Dermis microvascular lymphatic vessel endothelial cell (primary cell): ENCODE results near the gene OSBPL2. TPM values are rescaled to one million over a fixed set of nuclear protein-coding genes. Genes with fewer than 3 reads are reported as not detected.

ENCODE experiments used
- DNase-seq, 2 donors: peaks; one replicate each; pipeline versions ENCODE4 v3.0.0 to v3.0.0-alpha.2; 2010; ENCODE audit warnings: low read depth in 2 of 2
- total RNA-seq: library from RNA; depleted of rRNA; stranded (reverse); fragments of >200 nt; gene quantifications from 2 replicates; pipeline ENCODE4 v1.2.1, GENCODE V29; 2014

Gene OSBPL2
- total RNA-seq, 1 donor from 2014 or later: 22.1 TPM

DNA sequence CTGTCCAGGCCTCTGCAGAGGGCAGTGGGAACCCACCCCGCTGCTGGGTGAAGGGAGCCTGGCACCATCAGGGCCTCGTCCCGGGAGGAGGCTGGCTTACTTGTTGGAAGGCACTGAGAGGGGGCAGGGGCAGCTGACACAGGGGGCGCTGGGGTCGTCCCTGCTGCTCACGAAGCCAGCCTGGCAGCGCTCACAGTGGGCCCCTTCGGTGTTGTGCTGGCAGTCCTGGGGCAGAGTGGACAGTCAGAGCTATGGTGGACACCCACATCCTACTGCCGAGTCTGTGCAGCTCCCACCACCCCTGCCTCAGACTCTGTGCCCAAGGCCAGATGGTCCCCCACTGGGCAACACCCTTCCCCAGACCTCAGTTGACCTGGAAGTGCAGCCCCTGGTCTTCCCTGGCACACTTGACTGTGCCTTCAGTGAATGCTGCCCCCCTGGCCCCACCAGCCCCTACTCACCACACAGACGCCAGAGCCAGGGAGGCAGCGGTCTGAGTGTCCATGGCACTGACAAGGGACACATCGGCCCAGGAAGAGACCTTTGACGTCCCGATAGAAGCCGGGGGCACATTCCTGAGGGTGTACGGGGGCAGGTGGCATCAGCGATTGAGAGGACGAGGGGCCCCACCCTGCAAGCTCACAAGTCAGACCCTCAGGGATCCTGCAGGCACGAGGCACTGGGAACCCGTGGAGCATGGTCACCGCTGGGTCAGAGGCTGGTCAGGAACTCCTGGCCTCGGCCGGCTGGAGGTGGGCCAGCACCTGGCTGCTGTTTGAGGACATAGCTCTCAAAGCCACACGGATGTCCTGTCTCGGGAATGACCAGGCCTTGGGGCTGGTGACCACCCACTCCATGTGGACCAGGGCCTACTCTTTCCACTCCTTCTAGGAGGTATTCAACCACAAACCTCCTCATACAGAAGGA, 85.9 kb downstream of the OSBPL2 start:
- DNase-seq: no peak

DNA sequence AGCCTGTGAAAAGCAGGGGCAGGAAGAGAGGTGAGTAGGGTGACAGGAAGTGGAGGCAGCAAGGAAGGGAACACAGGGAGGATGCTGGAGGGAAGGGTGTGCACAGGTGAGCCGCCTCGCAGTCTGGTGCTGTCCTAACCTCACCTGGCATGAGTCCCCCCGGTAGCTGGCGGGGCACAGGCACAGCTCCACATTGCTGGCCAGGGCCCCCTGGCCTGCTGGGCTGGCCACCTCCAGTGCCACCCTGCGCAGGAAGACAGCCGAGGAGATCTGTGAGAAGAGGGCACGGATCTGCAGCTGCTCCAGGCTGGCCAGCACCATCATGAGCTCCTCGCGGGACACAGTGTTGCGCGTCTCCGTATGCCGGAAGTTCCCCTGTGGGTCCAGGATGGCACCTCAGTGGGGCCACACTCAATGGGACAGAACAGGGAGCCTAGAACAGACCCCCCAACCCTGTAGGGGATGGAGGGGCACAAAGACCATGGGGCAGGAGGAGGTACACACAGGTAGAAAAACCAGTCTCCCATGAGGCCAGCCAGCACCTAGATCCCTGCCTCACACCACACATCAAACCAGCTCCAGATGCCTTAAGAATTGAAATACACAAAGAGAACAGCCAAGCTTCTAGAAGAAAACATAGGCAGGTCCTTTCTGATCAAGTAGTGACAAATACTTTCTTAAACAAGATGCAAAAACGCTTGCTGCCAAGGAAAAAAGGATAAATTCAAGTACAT, 87.0 kb downstream of the OSBPL2 start:
- DNase-seq: no peak

DNA sequence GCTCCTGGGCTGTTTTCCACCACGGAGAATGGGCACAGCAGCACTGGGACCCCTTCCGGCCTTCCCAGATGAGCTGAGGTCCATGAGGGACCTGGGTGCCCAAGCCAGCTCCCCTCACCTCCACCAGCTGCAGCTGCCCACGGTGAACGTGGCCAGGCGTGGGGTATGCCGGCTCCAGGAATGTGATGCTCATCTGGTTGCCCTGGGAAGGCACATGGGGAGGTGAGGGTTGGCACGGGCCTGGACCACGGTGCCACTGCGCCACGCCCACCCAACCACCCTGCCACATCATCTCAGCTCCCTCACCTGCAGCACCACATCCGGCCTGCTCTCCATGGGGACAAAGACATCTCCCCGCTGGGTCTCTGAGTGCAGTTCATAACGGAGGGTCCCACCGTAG, 88.2 kb downstream of the OSBPL2 start:
- DNase-seq: no peak

DNA sequence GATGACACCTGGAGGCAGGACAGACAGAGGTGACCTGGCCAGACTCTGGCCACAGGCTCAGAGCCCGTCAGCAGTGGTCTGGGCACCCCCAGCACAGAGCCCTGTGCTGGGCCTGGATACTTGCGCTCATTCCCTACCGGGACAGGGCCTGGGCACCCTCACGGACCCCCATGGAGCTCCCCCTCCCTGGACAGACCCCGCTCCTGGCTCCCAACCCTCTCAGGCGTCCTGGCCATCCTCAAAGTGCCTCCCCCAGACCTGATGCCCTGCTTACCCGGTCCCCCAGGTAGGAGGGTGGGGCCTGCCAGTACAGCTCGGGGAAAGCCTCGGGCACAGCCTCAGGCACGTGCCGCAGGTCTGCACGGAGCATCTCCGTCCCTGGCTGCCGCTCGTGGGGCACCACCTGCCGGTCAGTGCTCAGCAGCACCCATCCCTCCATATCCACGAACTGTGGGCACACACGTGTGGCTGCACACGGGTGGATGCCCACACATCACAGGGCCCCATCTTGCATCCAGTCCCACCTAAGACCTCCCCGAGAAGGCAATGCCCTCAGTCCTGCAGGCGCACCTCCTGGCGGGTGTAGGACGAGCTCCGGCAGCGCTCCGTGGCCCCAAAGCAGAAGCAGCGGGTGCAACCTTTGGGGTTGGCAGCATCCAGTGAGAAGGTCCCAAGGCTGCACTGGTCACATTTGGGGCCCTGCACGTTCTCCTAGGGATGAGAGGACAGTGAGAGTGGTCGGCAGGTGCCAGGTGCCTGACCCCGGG, 88.8 kb downstream of the OSBPL2 start:
- no peak for DNase-seq

DNA sequence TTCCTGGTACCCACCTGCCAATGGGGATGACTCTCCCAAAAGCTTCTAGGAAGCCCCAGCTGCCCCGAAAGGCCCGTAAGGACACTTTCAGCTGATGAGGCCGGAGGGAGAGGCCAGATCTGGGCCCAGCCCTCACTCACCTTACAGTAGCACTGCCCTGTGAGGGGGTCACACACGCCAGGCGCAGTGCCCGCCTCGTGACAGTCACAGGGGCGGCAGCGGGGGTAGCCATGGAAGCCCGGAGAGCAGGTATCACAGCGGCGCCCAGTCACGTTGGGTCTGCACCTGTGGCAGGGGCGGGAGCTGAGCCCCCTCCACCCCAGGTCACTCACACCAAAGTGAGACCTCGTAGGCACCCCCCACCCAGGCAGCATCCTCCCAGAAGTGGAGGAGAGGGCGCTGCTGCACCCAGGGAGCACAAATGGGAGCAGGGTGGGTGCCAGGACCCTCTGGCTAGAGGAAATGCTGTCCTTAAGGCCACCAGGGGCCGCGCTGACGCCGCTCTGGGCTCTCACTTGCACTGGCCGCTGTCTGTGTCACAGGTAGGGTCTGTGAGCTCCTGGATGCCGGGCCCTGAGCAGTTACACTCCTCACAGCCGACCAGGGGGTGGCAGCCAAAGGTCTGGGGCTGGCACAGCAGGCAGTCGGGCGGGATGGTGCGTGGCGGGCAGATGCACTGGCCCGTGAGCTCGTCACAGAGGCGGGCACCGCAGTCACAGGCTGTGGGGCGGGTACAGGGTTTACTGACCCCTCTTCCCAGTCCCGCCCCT, 89.6 kb downstream of the OSBPL2 start:
- DNase-seq: no peak

DNA sequence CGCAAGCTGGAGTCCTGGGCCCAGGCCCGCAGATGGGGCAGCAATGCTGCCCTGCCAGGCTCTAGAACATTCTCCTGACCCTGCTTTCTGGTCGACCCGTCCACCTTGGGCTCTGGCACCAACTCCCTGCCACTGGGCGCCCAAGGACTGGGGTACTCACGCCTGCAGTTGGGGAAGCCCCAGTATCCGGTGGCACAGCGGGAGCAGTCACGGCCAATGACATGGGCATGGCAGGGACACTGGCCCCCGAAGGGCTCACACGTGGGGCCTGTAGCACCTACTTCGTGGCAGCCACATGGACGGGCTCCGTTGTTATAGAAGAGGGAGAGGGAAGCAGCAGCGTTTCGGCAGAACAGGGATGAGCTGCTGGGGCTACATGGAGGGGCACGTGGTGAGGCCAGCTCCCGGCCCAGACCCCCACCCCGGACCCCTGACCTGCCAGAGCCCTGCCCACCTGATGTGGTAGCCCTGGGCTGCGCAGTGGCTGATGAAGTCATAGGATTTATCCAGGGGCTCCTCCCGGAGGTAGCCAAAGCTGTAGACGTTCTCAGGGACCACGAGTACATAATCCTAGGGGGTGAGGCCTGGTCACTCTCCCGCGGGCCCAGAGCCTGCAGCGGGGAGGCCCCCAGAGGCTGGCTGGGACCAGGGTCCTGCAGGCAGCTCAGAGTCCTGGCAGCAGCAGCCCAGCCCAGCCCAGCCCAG, 90.5 kb downstream of the OSBPL2 start:
- DNase-seq: no peak

DNA sequence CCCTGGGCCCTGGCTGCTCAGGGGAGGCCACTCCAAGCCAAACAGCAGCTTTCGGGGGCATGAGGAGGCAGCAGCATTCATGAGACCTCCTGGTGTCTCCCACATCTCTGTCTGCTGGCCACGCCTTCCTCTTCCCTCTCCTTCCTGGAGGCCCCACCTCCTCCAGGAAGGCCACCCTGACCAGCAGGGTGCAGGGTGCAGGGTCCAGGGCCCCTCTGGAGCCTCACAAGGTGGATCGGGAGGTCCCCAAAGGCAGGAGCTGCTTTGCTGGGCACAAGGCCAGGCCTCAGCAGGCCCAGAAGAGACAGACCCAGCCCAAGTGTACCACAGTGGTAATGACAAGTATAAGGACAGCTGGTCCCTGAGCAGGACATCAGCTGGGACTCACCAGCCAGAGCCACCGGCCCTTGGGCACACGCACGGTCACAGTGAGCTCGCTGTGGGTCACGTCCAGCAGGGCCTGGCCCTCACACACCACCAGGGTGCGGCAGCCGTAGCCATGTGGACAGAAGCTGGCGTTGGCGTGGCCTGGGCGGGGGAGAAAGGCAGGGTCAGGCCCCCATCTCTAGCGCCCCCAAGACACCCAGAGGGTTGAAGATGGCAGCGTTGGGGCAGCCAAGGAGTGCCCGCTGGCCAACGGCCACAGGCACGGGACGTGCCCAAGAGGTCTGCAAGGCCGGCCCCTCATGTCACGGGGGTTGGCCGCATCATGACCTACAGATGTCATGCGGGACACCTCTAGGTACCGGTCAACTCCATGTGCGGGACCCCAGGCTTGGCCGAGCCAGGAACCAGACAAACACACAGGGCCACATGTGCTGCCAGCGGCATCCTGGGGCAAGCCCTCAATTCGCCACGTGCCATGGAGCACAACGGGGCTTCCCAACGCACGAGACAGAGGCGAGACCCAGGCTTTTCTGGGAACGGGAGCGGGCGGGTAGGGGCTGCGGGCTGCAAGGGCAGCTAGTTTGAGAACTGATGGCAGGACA, 91.4 kb downstream of the OSBPL2 start:
- no peak for DNase-seq

DNA sequence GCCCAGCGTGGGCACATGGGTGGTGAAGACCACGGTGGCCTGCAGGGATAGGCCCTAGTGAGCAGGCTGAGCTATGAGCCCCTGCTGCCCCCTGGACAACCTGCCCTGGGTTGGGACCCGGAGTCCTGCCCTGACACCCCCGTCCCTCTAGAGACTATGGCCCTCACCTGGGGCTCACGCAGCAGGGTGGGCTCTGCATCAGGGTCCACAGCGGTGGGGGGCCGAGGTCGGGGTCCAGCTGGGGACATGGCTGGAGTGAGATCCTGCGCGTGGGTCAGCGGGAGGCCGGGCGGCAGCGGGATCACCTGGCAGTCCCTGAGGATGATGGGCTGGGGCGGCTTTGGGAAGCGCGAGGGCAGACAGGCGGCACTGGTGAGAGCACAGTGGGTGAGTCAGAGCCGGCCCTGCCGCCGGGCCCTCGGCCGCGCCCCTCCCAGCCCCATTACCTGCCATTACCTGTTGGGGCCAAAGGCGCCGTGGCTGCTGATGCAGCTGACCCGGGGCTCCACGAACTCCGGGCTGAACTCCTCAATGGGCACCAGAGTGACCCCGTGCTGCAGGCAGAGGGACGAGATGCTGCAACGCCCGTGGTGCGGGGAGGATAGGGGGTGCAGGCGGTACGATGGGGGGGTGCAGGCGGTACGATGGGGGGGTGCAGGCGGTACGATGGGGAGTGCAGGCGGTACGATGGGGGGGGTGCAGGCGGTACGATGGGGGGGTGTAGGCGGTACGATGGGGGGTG, 92.4 kb downstream of the OSBPL2 start:
- no peak for DNase-seq

DNA sequence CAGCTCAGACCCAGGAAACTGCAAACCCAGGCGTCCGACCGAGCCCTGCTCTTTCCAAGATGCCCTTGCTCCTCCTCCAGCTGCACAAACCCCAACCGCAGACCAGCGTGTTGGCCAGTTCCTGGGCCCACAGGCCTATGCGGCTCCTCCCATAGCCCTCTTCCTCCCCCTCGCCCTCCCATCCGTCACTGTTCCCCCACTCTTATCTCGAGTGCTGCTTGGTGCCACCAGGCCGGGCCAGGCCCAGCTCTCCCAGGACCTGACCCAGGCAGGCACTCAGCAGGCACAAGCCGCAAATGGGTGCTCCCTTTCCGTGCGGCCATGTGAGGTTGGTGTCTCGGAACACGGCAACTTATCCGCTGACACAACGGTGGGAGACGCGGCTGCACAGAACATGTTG, 93.0 kb downstream of the OSBPL2 start:
- no peak for DNase-seq

DNA sequence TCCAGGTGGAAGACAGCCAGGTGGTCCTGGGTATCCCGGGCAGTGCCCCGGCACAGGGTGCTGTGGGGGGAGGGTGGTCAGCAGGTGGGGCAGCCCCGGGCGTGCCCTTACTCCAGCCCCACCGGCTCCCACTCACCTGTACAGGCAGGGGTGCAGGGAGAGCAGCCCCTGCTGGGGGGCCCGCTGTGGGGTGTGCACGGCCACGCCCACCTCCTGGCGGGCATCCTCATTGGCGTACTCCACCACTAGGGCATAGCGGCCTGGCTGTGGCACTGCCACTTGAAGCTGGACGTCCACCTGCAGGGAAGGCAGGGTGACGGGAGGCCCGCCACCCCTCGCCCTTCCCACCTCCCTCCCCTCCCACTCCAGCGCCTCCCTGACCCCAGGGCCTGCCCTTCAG, 94.1 kb downstream of the OSBPL2 start:
- no peak for DNase-seq

DNA sequence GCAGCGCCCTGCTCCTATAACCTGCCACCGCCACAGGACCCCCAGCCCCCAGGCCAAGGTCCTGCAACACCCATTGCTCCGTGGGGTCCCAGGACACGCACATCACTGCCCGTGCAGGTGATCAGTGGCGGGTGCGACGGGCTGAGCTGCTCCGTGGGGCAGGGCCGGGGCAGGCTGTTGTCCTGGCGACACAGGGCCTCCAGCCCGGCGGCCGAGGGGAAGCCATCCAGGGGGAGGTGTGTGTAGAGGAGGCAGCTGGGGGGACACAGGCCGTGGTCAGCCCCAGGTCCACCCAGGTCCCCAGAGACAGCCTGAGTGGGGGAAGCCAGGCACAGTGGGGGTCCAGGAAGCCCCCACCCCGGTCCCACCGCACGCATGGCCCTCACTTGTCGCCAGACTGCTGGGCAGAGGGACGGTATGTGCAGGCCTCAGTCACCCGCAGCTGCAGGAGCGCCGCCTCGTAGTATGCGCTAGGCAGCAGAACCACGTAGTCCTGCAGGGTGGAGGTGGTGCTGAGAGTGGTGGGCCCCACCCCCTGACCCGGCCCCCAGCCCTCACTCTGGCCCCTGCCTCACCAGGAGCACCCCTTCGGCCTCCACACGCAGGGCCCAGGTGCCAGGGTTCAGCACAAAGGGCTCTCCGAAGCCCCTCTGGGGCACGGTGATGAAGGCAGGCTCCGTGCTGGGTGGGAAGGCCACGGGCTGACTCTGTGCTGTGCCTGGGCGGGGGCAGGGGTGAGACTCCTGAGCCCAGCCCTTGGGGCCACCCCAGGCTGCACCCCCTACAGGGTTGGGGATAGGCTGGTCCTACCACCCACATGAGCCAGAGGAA, 94.9 kb downstream of the OSBPL2 start:
- no peak for DNase-seq

DNA sequence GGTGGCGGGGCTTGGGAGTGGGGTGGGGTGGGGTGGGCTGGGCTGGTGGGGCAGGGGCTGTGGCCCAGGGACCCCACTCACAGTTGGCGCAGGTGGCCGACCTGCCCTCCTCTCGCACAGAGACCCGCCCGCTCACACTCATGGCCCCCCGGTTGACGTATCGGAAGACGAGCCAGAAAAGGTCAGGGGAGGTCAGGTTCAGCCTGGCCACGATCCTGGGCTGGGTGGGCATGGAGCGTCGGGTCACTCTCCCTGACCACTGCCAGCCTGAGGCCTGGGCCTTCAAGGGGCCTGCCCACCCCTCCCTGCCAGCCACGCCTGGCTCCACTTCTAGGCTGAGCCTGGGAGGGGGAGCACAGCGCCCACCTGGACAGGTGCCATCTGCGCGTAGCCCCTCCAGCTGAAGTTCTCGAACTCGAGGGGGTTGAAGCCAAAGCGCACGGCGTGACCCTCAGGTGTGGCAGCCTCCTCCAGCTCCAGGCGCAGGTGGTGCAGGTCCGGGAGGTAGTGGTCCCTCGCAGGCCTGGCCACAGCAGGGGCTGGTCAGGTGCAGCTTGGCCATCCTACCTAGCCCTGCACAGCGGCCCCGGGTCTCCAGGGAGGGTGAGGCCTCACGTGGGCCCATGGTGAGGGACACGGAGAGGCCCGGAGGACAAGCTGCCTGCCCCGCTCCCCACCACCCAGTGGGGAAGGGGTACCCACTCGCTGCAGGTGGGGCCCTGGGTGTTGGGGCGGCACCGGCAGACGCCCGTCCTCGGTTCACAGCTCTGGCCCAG, 95.7 kb downstream of the OSBPL2 start:
- no peak for DNase-seq

DNA sequence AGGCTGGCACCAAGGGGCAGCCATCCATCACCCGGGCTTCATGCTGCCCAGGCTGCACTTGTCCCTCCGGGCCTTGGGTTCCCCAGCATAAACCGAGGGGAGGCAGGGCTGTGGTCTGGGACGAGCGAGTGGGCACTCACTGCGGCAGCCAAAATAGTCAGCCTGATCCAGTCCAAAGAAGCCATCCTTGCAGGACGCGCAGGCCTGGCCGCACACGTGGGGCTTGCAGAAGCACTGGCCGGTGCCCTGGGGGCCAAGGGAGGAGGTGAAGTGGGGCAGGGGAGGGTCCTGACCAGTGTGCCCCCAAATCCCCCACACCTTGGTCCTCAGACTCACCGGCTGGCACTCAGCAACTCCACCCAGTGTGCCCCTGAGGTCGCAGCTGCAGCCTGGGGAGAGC, 96.6 kb downstream of the OSBPL2 start:
- no peak for DNase-seq

DNA sequence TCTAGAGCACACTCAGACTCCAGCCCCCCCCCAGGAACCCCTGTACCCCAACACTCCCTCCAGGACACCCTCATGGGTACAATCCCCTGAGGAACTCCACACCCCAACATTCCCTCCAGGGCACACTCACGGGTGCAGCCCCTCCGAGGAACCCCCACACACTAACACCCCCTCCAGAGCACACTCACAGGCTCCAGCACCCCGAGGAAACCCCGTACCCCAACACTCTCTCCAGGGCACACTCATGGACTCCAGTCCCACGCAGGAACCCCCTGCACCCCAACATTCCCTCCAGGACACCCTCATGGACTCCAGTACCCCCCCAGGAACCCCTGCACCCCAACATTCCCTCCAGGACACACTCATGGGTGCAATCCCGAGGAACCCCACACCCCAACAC, 97.2 kb downstream of the OSBPL2 start:
- DNase-seq: no peak

DNA sequence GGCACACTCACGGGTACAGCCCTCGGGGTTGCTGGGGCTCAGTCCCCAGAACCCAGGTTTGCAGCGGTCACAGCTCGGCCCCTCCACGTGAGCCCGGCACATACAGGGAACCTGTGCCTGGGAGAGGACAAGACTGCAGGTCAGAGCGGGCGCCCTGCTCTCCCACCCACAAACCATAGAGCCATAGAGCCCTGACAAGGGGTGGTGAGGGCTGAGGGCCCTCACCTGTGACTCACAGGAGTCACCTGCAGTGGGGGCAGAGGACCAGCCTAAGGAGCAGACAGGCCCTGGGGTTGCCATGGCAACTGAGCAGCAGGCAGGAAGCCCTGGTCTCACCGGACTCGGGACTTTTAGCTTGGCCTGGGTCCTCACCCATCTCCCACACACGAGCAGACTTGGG, 98.0 kb downstream of the OSBPL2 start:
- DNase-seq: no peak

DNA sequence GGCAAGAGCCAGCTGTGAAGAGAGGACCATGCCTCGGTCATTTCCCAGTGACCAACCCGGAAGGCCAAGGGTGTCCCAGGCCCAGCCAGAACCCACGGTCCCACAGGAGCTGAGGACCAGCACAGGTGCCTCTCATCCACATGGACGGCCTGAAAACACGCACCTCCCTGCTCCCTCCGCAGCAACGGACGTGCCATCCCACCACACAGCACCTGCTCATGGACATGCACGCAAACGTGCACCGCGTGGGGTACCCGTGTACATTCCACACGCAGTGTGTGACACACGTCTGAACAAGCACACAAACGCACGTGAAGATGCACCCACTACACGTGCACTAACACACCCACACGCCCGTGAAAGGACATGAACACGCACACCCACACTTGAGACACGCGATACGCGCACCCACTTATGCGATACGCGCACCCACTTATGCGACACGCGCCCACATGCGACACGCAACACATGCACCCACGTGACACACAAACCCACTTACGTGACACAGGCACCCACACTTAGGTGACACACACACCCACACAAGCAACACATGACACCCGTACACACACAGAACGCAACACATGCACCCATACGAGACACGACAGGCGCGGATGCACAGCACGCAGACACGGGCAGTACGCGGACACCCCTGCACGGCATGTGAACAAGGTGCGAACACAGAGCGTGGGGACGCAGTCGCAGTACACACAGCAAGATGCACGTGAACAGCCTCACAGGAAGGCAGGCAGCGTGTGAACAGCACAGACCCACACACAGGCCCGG, 98.6 kb downstream of the OSBPL2 start:
- no peak for DNase-seq
